AG04449 (cell line): ENCODE measurements around the gene HPS4.
A peak's percentile ranks its signal among the peaks of the same experiment; 100 is the strongest.

Source experiments
- CTCF ChIA-PET: fragments of 350-600 bp; formaldehyde crosslinking; extraction: SDS; loops from one replicate; lab custom pipeline; 2021; ENCODE audit warnings: antibody characterized with exemption; lab: Yijun Ruan, JAX
- POLR2A ChIA-PET: fragments of 400-600, 350-600 bp; formaldehyde crosslinking; extraction: SDS; loops from one replicate; lab custom pipeline; 2020; ENCODE audit warnings: antibody characterized with exemption, inconsistent platforms; lab: Yijun Ruan, JAX
- DNase-seq: peaks from one replicate; pipeline ENCODE4 v3.0.0-alpha.2; 2010; ENCODE audit warnings: low read depth, low spot score
- H3K4me3 ChIP-seq: 2 replicates; pipeline ENCODE4 v1.5.1; 2011; ENCODE audit warnings: low read depth, mild to moderate bottlenecking, control low read depth, low read length
- CTCF ChIP-seq: IDR thresholded peaks from one replicate; pipeline ENCODE4 v1.5.1; 2011; ENCODE audit warnings: mild to moderate bottlenecking, moderate library complexity, low read length, control low read depth, inconsistent platforms; ENCODE audit not compliant: insufficient read depth; ENCODE audit errors: missing control alignments

The HPS4 gene

DNA sequence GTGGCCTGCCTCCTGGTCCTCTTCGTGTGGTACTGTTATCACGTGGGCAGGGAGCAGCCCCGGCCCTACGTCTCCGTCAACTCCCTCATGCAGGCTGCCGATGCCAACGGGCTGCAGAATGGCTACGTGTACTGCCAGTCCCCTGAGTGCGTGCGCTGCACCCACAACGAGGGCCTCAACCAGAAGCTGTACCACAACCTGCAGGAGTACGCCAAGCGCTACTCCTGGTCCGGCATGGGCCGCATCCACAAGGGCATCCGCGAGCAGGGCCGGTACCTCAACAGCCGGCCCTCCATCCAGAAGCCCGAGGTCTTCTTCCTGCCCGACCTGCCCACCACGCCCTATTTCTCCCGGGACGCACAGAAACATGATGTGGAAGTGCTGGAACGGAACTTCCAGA is 49.8 kb downstream of the HPS4 start:
- ChIA-PET POLR2A (no interaction called here), CTCF (interaction anchor here (5.0 kb wide), 1 partner anchor 27 kb away, joined by 38 read pairs; no protein-coding TSS in a partner anchor)
- no peak overlapping the region for H3K4me3 ChIP-seq
- TF ChIP-seq CTCF, result no peak
- DNase-seq, result no peak

DNA sequence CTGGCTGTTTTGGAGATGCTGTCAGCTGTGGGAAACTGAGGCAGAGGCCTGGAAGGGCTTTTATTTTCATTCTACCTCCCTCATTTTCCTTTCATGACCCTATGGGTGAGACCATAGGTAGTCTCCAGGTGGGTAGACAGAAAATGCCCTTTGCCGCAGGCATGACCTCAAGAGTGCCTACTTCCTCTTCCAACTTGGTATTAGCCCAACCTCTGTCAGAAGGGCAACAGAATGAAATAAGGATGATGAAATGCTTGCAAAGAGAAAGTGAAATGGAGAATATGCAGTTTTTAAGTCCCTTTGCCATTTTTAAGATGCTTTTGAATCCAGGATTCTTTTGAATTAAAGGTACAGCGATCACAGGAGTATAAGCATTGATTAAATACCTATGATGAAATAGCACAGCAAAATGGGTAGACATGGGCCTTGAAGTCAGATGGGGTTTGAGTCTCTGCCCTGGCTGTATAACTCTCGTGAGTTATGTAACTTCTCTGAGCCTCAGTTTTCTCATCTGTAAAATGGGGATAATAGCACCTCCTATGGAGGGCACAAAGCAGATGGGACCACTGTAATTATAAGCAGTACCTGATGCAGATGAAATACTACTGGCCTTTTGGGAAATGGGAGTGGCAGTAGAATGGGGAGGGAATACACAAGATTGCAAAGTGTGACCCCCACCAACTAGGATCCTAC is 50.8 kb downstream of the HPS4 start:
- H3K4me3 ChIP-seq, result no peak overlapping the region
- no peak for TF ChIP-seq CTCF
- ChIA-PET CTCF (interaction anchor here (3.8 kb wide), 1 partner anchor 67 kb away, joined by 26 read pairs; no protein-coding TSS in a partner anchor), POLR2A (no interaction called here)
- DNase-seq, result no peak

DNA sequence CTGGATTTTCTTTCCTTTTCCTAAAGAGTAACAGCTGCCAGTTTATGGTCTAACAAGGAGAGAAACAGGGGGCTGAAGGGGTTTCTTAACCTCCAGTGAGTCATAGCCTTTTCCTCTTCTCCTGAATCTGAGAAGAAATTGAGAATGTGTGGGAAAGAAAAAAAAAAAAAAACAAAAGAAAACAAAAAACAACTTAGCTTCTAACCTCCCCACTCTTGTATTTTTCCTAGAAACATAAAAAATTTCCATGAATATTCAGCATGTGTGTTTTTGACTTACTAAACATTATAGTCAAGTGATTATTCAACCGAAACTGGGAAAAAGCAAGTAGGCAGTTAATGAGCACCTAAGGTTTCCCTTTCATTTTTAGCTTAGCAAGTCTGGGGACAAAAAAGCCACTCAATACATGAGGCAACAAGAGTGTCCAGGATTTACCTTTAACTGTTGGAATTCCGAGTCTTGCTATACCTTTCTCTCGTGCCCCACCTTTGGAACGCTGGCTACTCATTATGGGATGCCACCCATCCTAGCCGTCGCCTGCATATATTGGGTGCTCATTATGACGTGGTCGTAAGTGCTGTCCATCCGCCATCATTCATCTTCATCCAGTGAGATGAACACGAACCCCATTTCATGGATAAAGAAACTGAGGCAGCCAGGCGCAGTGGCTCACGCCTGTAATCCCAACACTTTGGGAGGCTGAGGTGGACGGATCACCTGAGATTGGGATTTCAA is 52.2 kb downstream of the HPS4 start:
- CTCF ChIA-PET, result interaction anchor here (0.8 to 3.9 kb wide), 10 partner anchors 10 to 65 kb away, joined by 3 to 26 read pairs (median 4); no protein-coding TSS in a partner anchor
- POLR2A ChIA-PET, result no interaction called here
- DNase-seq, result no peak
- H3K4me3 ChIP-seq, result no peak overlapping the region
- no peak for TF ChIP-seq CTCF

DNA sequence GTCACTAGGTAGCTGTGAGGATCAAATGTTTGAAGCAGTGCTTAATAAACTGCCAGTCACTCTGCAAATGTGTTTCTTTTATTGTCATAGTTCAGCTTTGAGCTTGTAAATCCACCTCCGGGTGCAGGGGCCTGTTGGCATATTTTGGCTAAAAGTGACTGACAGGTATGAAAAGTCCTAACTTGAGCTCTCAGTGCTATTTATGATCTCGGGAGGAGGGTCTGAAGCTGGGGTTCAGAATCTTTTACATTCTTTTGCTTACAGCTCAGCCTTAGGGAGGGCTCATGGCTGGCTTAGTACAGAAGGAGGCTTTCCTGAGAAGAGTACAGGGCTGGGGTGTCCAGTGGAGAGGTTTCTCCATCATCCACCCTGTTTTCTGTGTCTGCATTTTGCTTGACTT is 53.0 kb downstream of the HPS4 start:
- no peak for TF ChIP-seq CTCF
- H3K4me3 ChIP-seq, result no peak overlapping the region
- DNase-seq, result no peak
- ChIA-PET POLR2A (no interaction called here), CTCF (interaction anchor here (1.0 to 3.9 kb wide), 8 partner anchors 11 to 65 kb away, joined by 3 to 26 read pairs (median 4); no protein-coding TSS in a partner anchor)

- DNase-seq, result no peak
- ChIA-PET CTCF (interaction anchor here (1.4 to 3.9 kb wide), 5 partner anchors 12 to 64 kb away, joined by 3 to 26 read pairs (median 5); no protein-coding TSS in a partner anchor), POLR2A (no interaction called here)
- no peak for TF ChIP-seq CTCF
- peak overlapping the region; percentile 69 for H3K4me3 ChIP-seq
Measured at GRCh38 chr22:26429458-26430286, 53.9 kb downstream of the HPS4 start.
